GM18511 (cell line): Measurements from ENCODE around the gene NSF.

ENCODE experiments used
- ATAC-seq: cut with Tn5 transposase; IDR thresholded peaks from one replicate; pipeline ENCODE4 v1.9.1; 2021; ENCODE audit warnings: mild to moderate bottlenecking, moderate library complexity; ENCODE audit not compliant: unreplicated experiment

NSF gene

GRCh38 chr17:46795379-46795952 is 205.0 kb downstream of the NSF start:
- no peak for ATAC-seq

- ATAC-seq, result no peak
Measured at GRCh38 chr17:46796084-46796483, 205.6 kb downstream of the NSF start.

GRCh38 chr17:46796524-46796923 is 206.1 kb downstream of the NSF start:
- ATAC-seq, result no peak

GRCh38 chr17:46796956-46797530 is 206.6 kb downstream of the NSF start:
- ATAC-seq, result no peak

- ATAC-seq, result no peak
Measured at GRCh38 chr17:46800573-46800972, 210.1 kb downstream of the NSF start.

GRCh38 chr17:46802800-46803199 is 212.3 kb downstream of the NSF start:
- no peak for ATAC-seq

- no peak for ATAC-seq
Measured at GRCh38 chr17:46803544-46803943, 213.1 kb downstream of the NSF start.

- ATAC-seq, result no peak
Measured at GRCh38 chr17:46805771-46806170, 215.3 kb downstream of the NSF start.
